ENCODE data around the gene SLC17A3. TPM values are rescaled to one million over a fixed set of nuclear protein-coding genes. Genes with fewer than 3 reads are reported as not detected.

SLC17A3 gene
- total RNA-seq, 1 experiment from 2014 or later = not detected

DNA sequence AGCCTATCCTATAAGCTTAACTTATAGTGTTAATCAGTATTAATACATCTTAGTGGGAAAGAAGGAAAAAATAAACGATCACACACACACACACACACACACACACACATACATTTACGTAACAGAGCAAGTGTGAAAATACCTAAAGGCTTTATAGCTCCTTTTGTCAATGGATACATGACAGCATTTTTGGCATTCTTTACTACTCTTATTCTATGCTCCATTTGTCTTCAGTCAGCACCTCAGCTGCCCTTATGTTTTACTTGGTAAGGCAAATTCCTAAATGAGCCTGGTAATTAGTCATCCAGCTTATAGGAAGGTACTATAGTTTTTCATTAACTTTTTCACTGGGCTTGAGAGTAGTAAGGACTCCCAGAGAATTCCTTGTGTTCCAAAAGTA lies 25.1 kb upstream of the SLC17A3 start:
- peak; percentile 8 for DNase-seq
- Histone ChIP-seq H3K4me3 (ENCODE audit: insufficient read depth, low read depth, low read length) (no peak overlapping the region), H3K27me3 (ENCODE audit: control insufficient read depth, insufficient read depth, low read length) (no peaks in the 10 kb centered on the region), H3K36me3 (replicated peaks; ENCODE audit: control insufficient read depth, insufficient read depth, low read length) (no peaks in the 10 kb centered on the region)

DNA sequence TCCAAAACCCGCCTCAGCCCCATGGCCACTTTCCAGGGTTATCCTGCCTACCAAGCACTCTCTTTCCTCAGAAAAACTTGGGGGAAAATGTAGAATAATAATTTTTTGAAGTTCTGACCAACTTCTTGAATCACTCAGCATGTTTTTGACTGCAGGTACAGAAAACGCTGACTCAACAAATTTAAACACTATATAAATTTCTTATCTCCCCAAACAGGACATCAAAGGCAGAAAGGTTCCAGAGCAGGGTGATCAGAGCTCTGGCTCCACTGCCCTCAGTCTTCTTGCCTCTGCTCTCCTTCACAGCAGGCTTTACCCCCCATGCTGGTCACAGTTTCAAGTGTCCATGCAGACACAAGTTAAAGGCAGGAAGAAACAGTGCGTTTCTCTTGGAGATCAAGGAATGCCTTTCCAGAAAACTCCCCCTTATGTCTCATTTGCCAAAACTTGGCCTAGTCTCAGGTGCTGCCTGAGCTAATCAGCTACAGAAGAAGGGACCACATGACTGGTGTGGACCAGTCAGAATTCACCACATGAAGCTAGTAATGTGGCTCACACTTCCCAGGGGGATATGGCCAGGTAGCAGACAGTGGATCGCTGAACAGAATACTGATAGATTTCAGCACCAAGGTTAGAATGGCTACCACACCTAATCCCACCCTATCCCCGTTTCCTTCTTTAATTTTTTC lies 24.4 kb upstream of the SLC17A3 start:
- no peaks in the 10 kb centered on the region for H3K36me3 ChIP-seq (replicated peaks; ENCODE audit: control insufficient read depth, insufficient read depth, low read length)
- DNase-seq = peak; percentile 26
- no peak overlapping the region for H3K4me3 ChIP-seq (ENCODE audit: insufficient read depth, low read depth, low read length)
- H3K27me3 ChIP-seq (ENCODE audit: control insufficient read depth, insufficient read depth, low read length) = no peaks in the 10 kb centered on the region

DNA sequence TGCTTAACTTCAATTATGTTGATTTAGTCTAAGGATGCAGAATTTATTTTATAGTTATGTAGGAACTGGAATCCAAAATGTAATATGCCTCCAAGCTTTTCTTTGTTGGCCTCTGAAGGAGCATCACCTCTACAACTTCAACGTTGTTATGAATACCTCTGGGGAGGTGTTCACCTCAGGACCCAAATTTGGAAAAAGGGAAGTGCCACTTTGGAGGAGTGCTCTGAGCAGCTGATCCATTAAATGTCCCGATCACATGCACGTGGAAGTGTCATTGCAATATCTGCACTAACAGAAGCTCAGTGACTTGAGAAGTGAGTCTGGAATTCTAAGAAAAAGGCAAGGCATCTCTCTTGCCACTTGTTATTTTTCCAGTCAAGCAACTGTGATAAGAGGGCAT lies 22.2 kb upstream of the SLC17A3 start:
- Histone ChIP-seq H3K36me3 (replicated peaks; ENCODE audit: control insufficient read depth, insufficient read depth, low read length) (no peaks in the 10 kb centered on the region), H3K4me3 (ENCODE audit: insufficient read depth, low read depth, low read length) (no peak overlapping the region), H3K27me3 (ENCODE audit: control insufficient read depth, insufficient read depth, low read length) (no peaks in the 10 kb centered on the region)
- DNase-seq = no peak

DNA sequence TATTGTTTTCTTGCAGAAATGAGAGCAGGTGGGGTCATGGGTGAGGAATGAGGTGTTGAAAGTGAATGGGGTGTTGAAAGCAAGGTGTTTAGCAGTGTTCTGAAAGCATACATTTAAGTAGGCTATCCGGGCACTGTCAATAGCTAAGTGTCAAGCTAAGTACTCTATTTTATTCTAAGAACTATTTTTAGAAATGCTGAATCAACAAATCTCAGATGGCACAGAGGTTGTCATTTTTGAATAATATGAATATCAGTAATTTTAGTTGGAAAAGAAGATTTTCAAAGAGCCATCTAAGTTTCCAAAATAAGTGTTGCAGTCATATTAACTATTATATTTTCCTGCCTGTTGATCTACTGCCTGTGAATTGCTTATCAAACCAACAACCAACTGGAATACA lies 21.7 kb upstream of the SLC17A3 start:
- Histone ChIP-seq H3K4me3 (ENCODE audit: insufficient read depth, low read depth, low read length) (no peak overlapping the region), H3K27me3 (ENCODE audit: control insufficient read depth, insufficient read depth, low read length) (no peaks in the 10 kb centered on the region), H3K36me3 (replicated peaks; ENCODE audit: control insufficient read depth, insufficient read depth, low read length) (no peaks in the 10 kb centered on the region)
- DNase-seq = no peak

DNA sequence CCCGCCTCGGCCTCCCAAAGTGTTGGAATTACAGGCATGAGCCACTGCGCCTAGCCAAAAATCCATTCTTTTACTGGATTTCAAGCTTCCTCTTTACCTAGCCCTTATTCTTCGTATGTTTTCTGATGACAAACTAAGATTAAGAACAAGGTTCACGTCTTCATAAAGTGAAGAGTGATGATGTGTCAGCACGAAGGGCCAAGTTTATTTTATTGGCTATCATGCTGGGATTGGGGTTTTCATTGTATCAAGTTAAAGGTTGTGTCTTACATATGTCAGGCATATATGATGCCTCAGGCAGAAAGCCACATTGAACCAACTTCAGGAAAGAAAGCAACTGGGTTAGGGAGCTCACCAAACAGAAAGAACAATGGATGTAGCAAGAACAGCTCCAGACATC lies 19.7 kb upstream of the SLC17A3 start:
- DNase-seq = no peak
- Histone ChIP-seq H3K27me3 (ENCODE audit: control insufficient read depth, insufficient read depth, low read length) (no peaks in the 10 kb centered on the region), H3K4me3 (ENCODE audit: insufficient read depth, low read depth, low read length) (no peak overlapping the region), H3K36me3 (replicated peaks; ENCODE audit: control insufficient read depth, insufficient read depth, low read length) (no peaks in the 10 kb centered on the region)

DNA sequence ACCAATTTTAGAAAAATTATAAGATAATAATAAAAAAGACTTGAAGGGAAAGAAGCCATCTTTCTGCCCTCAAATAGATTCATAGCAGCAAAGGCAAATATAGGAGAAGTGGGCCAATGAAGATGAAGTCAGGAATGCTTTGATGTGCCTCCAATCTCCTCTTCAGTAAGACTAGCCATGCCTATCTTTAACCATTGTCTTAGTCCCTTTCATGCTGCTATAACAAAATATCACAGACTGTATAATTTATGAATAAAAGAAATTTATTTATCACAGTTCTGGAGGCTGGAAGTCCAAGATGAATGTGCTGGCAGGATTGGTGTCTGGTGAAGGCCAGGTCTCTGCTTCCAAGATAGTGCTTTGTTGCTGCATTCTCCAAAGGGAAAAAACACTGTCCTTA lies 18.8 kb upstream of the SLC17A3 start:
- H3K27me3 ChIP-seq (ENCODE audit: control insufficient read depth, insufficient read depth, low read length) = no peaks in the 10 kb centered on the region
- no peak for DNase-seq
- H3K36me3 ChIP-seq (replicated peaks; ENCODE audit: control insufficient read depth, insufficient read depth, low read length) = no peaks in the 10 kb centered on the region
- H3K4me3 ChIP-seq (ENCODE audit: insufficient read depth, low read depth, low read length) = no peak overlapping the region

DNA sequence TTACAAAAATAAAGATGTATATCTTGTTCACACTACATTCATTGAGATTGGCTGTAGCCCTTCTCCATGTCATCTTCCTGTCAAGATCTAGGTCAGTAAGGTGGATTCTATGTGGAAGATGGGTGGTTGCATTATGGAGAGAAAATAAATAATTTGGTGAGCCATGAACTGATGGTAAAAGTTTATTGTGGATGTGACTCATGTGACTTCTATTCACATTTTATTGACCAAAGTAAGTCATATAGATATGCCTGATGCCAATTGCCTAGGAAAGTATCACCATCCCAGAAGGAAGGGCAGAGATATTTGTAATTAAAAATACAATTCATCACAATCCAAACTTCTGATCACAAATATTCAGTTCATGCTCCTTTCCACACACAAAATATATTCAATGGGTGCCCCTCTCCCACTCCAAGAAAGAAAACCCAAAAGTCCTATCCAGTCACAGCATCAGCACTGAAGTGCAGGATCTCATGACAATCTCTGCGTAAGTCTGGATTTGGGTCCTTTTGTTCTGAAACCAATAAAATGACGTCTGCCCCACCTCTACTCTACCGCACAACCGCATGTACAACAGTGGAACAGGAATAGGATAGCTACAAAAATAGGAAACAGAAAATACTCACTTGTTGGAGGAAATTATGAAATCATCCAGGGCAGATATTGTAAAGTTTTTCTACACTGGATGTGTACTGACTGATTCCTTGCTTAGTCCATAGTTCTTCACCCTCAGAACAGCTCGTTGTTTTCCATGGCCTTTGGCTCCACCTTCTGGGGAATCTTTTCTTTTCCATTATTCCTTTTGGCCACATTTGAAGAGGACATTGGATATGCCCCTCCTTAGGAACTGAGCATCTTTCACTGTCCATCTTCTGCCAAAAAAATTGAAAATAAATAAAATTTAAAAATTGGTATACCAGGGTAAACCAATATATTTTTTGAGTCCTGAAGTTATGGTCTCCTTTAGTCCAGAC lies 16.1 kb upstream of the SLC17A3 start:
- DNase-seq = peak; percentile 47
- Histone ChIP-seq H3K36me3 (replicated peaks; ENCODE audit: control insufficient read depth, insufficient read depth, low read length) (no peaks in the 10 kb centered on the region), H3K27me3 (ENCODE audit: control insufficient read depth, insufficient read depth, low read length) (no peaks in the 10 kb centered on the region), H3K4me3 (ENCODE audit: insufficient read depth, low read depth, low read length) (no peak overlapping the region)

DNA sequence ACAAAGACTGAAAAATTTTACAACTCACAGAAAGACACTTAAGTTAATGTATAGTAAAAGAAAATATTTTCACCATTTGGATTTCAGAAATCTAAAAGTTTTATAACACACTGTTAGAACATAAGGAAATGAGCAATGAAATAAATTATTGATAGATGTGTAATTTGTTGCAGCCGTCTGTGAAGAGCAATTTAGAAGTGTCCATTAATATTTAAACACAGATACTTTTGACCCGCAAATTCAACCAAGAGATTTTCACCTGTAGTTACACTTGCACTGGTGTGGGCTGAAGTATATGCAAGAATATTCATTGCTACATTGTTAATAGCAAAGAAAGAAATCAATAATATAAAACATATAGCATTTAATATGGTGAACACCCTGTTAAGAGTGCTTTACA lies 14.6 kb upstream of the SLC17A3 start:
- H3K4me3 ChIP-seq (ENCODE audit: insufficient read depth, low read depth, low read length) = no peak overlapping the region
- DNase-seq = no peak
- H3K27me3 ChIP-seq (ENCODE audit: control insufficient read depth, insufficient read depth, low read length) = no peaks in the 10 kb centered on the region
- H3K36me3 ChIP-seq (replicated peaks; ENCODE audit: control insufficient read depth, insufficient read depth, low read length) = no peaks in the 10 kb centered on the region

DNA sequence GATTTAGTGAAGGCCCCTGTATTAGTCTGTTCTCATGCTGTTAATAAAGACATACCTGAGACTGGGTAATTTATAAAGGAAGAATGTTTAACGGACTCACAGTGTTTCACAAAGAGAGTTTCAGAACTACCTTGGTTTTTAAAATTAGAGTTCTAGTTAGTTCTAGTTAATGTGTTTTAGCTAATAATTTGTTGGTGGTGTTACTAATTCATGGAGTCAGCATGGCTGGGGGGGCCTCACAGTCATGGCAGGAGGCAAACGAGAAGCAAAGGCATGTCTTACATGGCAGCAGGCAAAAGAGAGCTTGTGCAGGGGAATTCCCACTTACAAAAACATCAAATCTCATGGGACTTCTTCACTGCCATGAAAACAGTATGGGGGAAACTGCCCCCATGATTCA lies 12.0 kb upstream of the SLC17A3 start:
- H3K27me3 ChIP-seq (ENCODE audit: control insufficient read depth, insufficient read depth, low read length) = no peaks in the 10 kb centered on the region
- no peaks in the 10 kb centered on the region for H3K36me3 ChIP-seq (replicated peaks; ENCODE audit: control insufficient read depth, insufficient read depth, low read length)
- no peak overlapping the region for H3K4me3 ChIP-seq (ENCODE audit: insufficient read depth, low read depth, low read length)
- no peak for DNase-seq

DNA sequence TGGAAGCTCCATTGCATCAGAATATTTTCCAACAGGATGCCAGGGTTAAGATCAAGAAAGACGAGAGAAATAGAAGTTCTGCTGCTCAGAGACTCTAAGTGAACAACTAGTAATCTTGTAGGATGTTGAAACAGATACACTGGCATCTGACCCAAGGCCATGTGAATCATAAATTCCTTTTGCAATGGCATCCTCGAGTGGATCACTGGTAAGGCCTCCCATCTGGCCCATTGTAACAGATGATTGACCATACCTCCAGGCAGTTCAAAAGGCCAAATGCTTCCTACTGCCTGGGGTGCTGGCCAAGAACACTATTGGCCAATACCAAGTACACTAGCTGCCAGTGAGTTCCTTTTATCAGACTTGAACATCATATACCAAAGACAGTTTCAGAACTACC lies 9.9 kb upstream of the SLC17A3 start:
- H3K27me3 ChIP-seq (ENCODE audit: control insufficient read depth, insufficient read depth, low read length) = no peaks in the 10 kb centered on the region
- no peaks in the 10 kb centered on the region for H3K36me3 ChIP-seq (replicated peaks; ENCODE audit: control insufficient read depth, insufficient read depth, low read length)
- DNase-seq = no peak
- no peak overlapping the region for H3K4me3 ChIP-seq (ENCODE audit: insufficient read depth, low read depth, low read length)

DNA sequence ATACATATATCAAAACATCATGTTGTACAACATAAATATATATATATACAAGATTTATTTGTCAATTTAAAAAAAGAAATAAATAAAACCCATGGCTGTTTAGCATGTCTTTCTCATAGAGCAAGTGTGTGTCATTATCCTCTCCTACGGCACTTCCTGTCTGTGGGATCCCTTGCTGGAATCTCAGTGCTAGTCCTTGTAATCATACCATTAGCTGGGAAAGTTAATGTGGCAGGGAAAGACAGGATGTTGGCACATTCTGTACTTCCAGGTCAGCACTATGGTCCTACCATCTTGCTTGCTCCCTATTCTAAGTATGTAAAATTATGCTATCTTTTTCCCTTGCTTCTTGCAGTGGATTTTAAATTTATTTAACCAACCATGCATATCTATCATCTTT lies 9.5 kb upstream of the SLC17A3 start:
- Histone ChIP-seq H3K4me3 (ENCODE audit: insufficient read depth, low read depth, low read length) (no peak overlapping the region), H3K36me3 (replicated peaks; ENCODE audit: control insufficient read depth, insufficient read depth, low read length) (no peaks in the 10 kb centered on the region), H3K27me3 (ENCODE audit: control insufficient read depth, insufficient read depth, low read length) (no peaks in the 10 kb centered on the region)
- DNase-seq = no peak

DNA sequence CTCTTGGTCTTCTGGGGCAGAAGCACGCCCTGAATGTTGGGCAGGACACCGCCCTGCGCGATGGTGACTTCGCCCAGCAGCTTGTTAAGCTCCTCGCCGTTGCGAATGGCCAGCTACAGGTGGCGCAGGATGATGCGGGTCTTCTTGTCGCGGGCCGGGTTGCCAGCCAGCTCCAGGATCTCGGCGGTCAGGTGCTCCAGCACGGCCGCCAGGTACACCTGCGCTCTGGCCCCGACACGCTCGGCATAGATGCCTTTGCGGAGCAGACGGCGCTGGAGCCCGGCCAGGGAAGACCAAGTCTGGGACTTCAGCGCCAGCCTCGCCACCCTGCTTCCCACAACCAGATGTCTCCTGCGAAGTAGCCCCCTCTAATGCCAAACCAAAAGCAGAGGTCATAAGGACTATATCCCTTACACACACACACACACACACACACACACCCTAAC lies 8.0 kb upstream of the SLC17A3 start:
- H3K27me3 ChIP-seq (ENCODE audit: control insufficient read depth, insufficient read depth, low read length) = no peaks in the 10 kb centered on the region
- H3K4me3 ChIP-seq (ENCODE audit: insufficient read depth, low read depth, low read length) = peak overlapping the region; percentile 8; the same call in 1 of the 2 replicates
- no peaks in the 10 kb centered on the region for H3K36me3 ChIP-seq (replicated peaks; ENCODE audit: control insufficient read depth, insufficient read depth, low read length)
- peak; percentile 59 for DNase-seq

DNA sequence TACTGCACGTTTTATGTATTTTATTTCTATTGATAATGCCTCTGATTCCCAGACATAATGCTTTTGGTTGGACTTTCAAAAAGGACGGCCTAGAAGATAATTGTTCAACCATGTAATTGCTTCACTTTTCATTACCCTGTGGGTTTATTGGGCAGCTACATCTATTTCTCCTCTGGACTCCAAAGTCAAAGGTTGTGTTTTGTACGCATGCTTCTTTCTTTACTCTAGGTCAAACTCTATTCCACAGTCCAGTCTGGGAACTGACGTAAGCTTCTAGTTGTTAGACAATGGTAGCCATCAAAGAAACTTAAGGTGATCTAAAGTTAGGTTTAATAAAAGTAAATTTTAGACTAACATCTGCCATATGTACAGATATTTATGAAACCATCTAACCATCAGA lies 6.6 kb upstream of the SLC17A3 start:
- Histone ChIP-seq H3K27me3 (ENCODE audit: control insufficient read depth, insufficient read depth, low read length) (no peaks in the 10 kb centered on the region), H3K4me3 (ENCODE audit: insufficient read depth, low read depth, low read length) (no peak overlapping the region), H3K36me3 (replicated peaks; ENCODE audit: control insufficient read depth, insufficient read depth, low read length) (no peaks in the 10 kb centered on the region)
- no peak for DNase-seq

DNA sequence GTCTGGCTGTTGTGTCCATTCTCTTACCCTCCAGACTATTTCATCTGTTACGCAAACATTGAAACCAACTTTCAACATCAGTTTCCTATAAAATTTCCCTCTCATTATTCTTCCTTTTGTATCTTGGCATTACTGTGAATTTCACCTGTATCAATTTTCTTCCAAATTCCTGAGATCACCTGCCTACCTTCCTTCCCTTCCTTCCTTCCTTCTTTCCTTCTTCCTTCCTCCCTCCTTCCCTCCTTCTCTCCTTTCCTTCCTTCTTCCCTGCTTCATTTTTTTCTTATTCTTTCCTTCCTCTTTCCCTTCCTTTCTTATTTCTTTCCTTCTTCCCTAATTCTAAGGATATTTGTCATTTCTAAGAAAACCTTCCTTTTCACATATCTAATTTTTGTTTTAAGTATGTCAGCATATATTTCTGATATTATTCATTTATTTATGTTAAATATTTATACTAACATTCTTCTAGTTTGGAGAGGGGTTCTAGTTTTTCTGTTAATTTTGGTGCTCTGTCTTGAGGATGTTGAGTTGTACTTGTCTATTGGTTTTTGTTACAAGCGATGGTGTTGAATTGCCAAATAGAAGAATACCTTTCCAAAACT lies 4.8 kb upstream of the SLC17A3 start:
- no peaks in the 10 kb centered on the region for H3K27me3 ChIP-seq (ENCODE audit: control insufficient read depth, insufficient read depth, low read length)
- H3K36me3 ChIP-seq (replicated peaks; ENCODE audit: control insufficient read depth, insufficient read depth, low read length) = no peaks in the 10 kb centered on the region
- H3K4me3 ChIP-seq (ENCODE audit: insufficient read depth, low read depth, low read length) = no peak overlapping the region
- DNase-seq = no peak

Data from H7 (cell line).